Measurements from ENCODE around the gene ALDH3A1.

GRCh38 chr17:19716108-19717030, 31.7 kb downstream of the ALDH3A1 start, which contains the start of gene SLC47A2:
- TF ChIP-seq NR3C1 (CRISPR knock-in tag; conservative IDR thresholded peaks at IDR 0.05; ENCODE audit: low read depth) (no peak), SMAD3 (CRISPR knock-in tag; IDR thresholded peaks at IDR 0.05; ENCODE audit: borderline replicate concordance) (no peak), CTCF (IDR thresholded peaks at IDR 0.05) (no peak), E2F5 (CRISPR knock-in tag; IDR thresholded peaks at IDR 0.05) (no peak), TCF7 (CRISPR knock-in tag; IDR thresholded peaks at IDR 0.05; ENCODE audit: low read depth) (no peak), PREB (CRISPR knock-in tag; IDR thresholded peaks at IDR 0.05; ENCODE audit: borderline replicate concordance) (no peak), NFE2L1 (CRISPR knock-in tag; IDR thresholded peaks at IDR 0.05) (no peak), ATF2 (CRISPR knock-in tag; IDR thresholded peaks at IDR 0.05; ENCODE audit: borderline replicate concordance, low read depth) (no peak), TP53 (CRISPR knock-in tag; IDR thresholded peaks at IDR 0.05) (no peak), MYBL2 (CRISPR knock-in tag; IDR thresholded peaks at IDR 0.05) (no peak), CREB1 (CRISPR knock-in tag; IDR thresholded peaks at IDR 0.05) (no peak), PRDM15 (CRISPR knock-in tag; IDR thresholded peaks at IDR 0.05) (no peak)
